CD4-positive, alpha-beta T cell treated with Interferon gamma for 1 hour (primary cell): ENCODE measurements around the gene FBXL13.
A peak's percentile ranks its signal among the peaks of the same experiment; 100 is the strongest.
"Not testable (repeated sequence)": the region's sequence is repeated elsewhere in the genome, so short reads cannot be mapped to it uniquely, and the experiment has no call there.

Experiments used
- DNase-seq: peaks from one replicate; pipeline ENCODE4 v3.0.0-alpha.2; 2020

The FBXL13 gene

GRCh38 chr7:103020876-103021275, 53.7 kb downstream of the FBXL13 start:
- DNase-seq, result not testable (repeated sequence)

GRCh38 chr7:103018295-103018694, 56.3 kb downstream of the FBXL13 start:
- not testable (repeated sequence) for DNase-seq

GRCh38 chr7:103011650-103012049, 62.9 kb downstream of the FBXL13 start:
- DNase-seq, result no peak

DNA sequence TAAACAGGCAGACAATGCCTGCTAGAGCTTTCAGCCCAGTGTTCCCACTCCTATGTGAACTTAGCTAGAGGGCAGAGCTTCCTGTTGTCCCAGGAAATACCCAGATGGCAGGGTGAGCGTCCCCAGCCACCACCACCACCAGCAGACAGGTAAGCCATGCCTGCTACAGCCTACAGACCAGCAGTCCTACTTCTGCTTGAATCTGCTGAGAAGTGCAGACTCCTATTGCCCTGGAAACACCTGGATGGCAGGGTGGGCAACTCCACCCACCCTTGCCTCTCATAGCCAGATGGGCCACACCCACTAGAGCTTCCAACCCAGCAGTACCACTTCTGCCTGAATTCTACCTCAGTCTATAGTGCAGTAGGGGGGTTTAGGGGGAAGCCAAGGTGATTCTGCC, 64.4 kb downstream of the FBXL13 start:
- no peak for DNase-seq

GRCh38 chr7:103009466-103010185, 65.0 kb downstream of the FBXL13 start:
- peak; percentile 35 for DNase-seq

- DNase-seq, result no peak
Observed at GRCh38 chr7:103003004-103003403, 71.6 kb downstream of the FBXL13 start.

DNA sequence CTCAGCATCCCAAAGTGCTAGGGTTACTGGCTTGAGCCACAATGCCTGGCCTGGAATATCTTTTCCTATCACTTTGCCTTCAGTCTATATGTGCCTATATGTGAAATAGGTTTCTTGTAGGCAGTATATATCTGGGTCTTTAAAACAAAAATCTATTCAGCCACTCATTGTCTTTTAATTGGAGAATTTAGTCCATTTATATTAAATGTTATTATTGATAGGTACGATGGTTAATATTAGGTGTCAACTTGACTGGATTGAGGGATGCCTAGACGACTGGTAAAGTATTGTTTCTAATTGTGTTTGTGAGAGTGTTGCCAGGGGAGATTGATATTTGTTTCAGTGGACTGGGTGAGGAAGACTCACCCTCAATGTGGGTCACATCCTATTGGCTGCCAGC, 73.4 kb downstream of the FBXL13 start:
- no peak for DNase-seq

DNA sequence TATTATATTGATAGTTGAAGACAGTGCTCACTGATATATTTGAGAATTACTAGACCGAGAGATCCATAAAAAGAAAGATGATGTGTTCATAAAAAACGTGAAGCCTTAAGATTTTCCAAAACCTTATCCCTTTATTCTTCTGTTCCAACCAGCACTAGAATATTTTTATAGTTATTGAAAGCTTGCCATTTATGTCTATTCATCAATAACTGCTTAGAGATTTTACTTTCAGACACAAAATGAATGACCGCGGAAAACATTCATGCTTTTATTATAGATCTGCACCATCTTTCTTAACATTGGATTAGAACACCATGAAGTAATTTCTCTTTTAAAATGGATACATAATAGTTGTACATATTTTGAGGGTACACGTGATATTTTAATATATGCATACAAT, 77.6 kb downstream of the FBXL13 start:
- DNase-seq, result no peak

DNA sequence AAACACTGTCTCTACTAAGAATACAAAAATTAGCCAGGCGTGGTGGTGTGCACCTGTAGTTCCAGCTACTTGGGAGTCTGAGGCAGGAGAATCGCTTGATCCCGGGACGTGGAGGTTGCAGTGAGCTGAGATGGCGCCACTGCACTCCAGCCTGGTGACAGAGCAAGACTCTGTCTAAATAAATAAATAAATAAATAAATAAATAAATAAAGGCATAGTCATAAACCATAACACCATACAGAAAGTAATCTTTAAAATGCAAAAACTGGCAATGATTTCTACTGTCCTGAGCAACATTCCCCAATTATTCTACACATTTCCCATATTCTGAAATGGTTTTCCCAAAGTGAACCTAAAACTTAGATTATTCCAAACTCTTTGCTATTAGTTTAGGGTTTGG, 79.0 kb downstream of the FBXL13 start:
- DNase-seq, result not testable (repeated sequence)

GRCh38 chr7:102994567-102994966, 80.0 kb downstream of the FBXL13 start:
- no peak for DNase-seq

DNA sequence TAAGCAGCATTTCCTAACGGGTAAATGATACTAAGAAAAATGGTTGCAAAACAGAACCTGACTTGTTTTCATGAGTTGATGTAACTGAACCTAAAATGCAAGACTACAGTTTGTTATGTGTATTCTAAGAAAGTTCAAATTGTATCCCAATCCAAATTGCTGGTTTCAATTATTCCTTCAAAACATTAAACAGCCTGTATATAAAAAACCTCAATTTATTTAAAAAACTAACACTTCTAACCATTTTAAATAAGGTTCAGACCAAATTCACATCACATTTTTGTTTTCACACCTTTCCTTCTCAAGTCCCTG, 80.9 kb downstream of the FBXL13 start:
- no peak for DNase-seq

DNA sequence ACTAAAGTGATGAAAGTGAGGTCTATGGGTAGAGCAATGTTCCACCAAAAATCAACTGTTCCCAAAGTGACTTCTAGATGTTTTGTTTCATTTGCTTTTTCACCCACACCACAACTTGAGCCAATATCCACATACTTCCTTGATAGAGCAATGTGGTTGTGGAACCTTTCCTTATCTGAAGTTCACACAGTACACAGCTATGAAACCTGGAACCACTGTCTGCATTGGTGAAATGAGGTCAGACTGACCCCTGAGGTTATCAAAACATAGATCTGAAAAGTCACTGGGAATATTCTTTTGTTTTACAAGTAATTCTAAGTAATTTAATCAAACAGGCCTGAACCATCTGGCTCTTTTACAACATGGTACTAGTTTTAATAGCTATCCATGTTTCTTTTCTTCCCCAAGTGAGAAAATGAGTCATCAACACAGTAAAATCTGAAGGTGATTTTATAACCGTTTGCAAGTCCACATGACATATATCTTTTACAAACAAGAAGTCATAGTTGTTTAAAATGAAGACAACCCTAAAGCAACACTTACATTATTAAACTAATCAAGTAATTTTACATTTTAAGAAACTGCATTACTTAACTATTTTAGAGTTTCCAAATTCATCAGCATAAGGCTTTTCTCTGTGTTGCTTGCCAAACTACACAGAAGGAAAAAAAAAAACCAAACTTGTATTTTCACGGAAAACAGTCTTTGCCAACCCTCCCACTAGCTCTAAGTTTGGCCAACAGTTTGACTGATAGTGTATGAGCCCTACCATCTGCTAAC, 81.5 kb downstream of the FBXL13 start:
- no peak for DNase-seq

DNA sequence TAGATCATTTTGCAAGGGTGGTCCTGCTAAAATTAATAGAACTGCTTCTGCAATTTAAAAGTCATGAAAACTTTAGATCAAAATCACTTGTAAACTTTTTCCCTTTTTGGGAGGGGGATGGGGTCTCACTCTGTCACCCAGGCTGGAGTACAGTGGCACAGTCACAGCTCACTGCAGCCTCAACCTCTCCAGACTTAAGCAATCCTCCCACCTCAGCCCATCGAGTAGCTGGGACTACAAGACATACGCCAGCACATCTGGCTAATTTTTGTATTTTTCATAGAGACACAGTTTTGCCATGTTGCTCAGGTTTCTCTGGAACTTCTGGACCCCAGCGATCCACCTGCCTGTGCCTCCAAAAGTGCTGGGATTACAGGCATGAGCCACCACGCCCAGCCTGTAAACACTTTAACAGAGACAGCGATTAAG, 82.1 kb downstream of the FBXL13 start:
- no peak for DNase-seq

- DNase-seq, result no peak
Observed at GRCh38 chr7:102991540-102992214, 82.9 kb downstream of the FBXL13 start.

- no peak for DNase-seq
Observed at GRCh38 chr7:102991077-102991539, 83.5 kb downstream of the FBXL13 start.

GRCh38 chr7:102990642-102991041, 84.0 kb downstream of the FBXL13 start:
- no peak for DNase-seq

GRCh38 chr7:102988631-102989560, 85.7 kb downstream of the FBXL13 start:
- no peak for DNase-seq

- DNase-seq, result no peak
Observed at GRCh38 chr7:102988088-102988487, 86.5 kb downstream of the FBXL13 start.

GRCh38 chr7:102985176-102985783, 89.3 kb downstream of the FBXL13 start:
- DNase-seq, result no peak

DNA sequence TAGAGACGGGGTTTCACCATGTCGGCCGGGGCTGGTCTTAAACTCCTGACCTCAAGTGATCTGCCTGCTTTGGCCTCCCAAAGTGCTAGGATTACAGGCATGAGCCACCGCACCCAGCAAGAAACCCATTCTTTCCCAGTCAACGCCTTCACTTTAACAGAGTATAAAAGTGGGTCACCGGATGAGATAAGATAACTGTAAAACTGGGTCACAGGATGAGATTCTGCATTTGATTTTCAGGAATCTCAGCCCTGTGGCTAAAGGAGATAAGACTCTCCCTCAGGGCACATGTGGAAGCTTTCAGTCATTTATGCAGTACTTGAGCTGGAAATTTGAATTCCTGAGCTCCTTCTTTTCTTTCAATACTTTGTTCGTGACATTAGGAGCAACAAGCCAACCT, 91.0 kb downstream of the FBXL13 start:
- DNase-seq, result no peak

- no peak for DNase-seq
Observed at GRCh38 chr7:102982235-102982634, 92.4 kb downstream of the FBXL13 start.

DNA sequence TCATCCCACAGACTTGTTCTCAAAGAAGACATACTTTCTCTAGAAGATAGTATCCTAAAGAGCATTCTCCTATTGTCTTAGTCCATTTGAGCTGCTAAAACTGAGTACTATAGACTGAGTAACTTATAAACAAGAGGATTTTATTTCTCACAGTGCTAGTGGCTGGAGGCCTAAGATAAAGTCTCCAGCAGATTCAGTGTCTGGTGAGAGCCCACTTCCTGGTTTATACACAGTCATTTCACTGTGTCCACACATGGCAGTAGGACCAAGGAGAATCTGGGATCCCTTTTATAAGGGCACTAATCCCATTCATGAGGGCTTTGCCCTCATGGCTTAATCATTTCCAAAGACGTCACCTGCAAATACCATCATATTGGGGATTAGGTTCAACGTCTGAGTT, 93.1 kb downstream of the FBXL13 start:
- no peak for DNase-seq
